Pons (tissue), 1 donor: ENCODE results near the gene GZMM.

Experiments
- DNase-seq: peaks from one replicate; pipeline ENCODE4 v3.0.0-alpha.2; 2016; ENCODE audit warnings: low spot score

Gene GZMM

GRCh38 chr19:543910-544608 is at the start of gene GZMM:
GZMM (plus strand) TSS chr19:544053; CDS start chr19:544072, 19 bp downstream.
- no peak for DNase-seq

GRCh38 chr19:494171-495080 is 49.4 kb upstream of the GZMM start:
- no peak for DNase-seq

- no peak for DNase-seq
Measured at GRCh38 chr19:495081-495401, 48.8 kb upstream of the GZMM start.

- no peak for DNase-seq
Measured at GRCh38 chr19:495402-496111, 48.3 kb upstream of the GZMM start.

- DNase-seq = no peak
Measured at GRCh38 chr19:496112-496665, 47.7 kb upstream of the GZMM start, which contains the start of gene MADCAM1. MADCAM1 (plus strand) TSS chr19:496486; CDS start chr19:496500, 14 bp downstream.

GRCh38 chr19:496986-497385 is 46.9 kb upstream of the GZMM start:
- DNase-seq = no peak

- no peak for DNase-seq
Measured at GRCh38 chr19:497491-497868, 46.4 kb upstream of the GZMM start.

- no peak for DNase-seq
Measured at GRCh38 chr19:497869-498510, 45.9 kb upstream of the GZMM start.

- no peak for DNase-seq
Measured at GRCh38 chr19:498511-498891, 45.4 kb upstream of the GZMM start.

GRCh38 chr19:498977-499623 is 44.8 kb upstream of the GZMM start:
- no peak for DNase-seq

GRCh38 chr19:501646-502045 is 42.2 kb upstream of the GZMM start:
- no peak for DNase-seq

- no peak for DNase-seq
Measured at GRCh38 chr19:504616-505015, 39.2 kb upstream of the GZMM start.

- DNase-seq = peak; percentile 100
Measured at GRCh38 chr19:506404-507285, 37.2 kb upstream of the GZMM start.

GRCh38 chr19:507286-508203 is 36.3 kb upstream of the GZMM start, which contains the start of gene TPGS1:
TPGS1 (plus strand) TSS chr19:507497; CDS start chr19:507507, 10 bp downstream.
- DNase-seq = peak; percentile 78

GRCh38 chr19:508204-509150 is 35.4 kb upstream of the GZMM start:
- DNase-seq = no peak

- DNase-seq = no peak
Measured at GRCh38 chr19:510606-511100, 33.2 kb upstream of the GZMM start.

GRCh38 chr19:511101-511851 is 32.6 kb upstream of the GZMM start:
- DNase-seq = no peak
